PC-3 (cell line): ENCODE data around the gene STRBP. TPM values are rescaled to one million over a fixed set of nuclear protein-coding genes. Genes with fewer than 3 reads are reported as not detected.

Source experiments
- ATAC-seq: fragments of 200-7000 bp; cut with Tn5 transposase; 2 replicates; pipeline ENCODE4 v1.9.1; 2020; ENCODE audit warnings: mild to moderate bottlenecking, moderate library complexity
- BruUV-seq: library from RNA; stranded (reverse); fragments of 400-500 nt; replicated peaks from 2 replicates; lab custom pipeline; 2021; lab: Mats Ljungman, UMichigan
- CTCF ChIA-PET: fragments of 300-600 bp; sonication (Branson Sonifier 250); formaldehyde crosslinking; loops from one replicate; lab custom pipeline; 2022; ENCODE audit warnings: antibody characterized with exemption; lab: Charles Lee
- POLR2A ChIA-PET: fragments of 300-600 bp; sonication (Branson Sonifier 250); formaldehyde crosslinking; loops from one replicate; lab custom pipeline; 2022; ENCODE audit warnings: antibody characterized with exemption; ENCODE audit not compliant: unreplicated experiment; lab: Charles Lee
- DNase-seq: peaks from one replicate; pipeline ENCODE4 v3.0.0-alpha.2; 2015
- H2AFZ ChIP-seq: fragments of 300-600 bp; sonication (generic); 2 replicates; pipeline ENCODE4 v1.6.0; 2016; ENCODE audit warnings: antibody characterized with exemption, low read length
- H3F3A ChIP-seq: fragments of 300-600 bp; sonication (generic); one replicate; pipeline ENCODE4 v1.6.0; 2017; ENCODE audit warnings: antibody characterized with exemption, low read length, control low read depth, mild to moderate bottlenecking; ENCODE audit not compliant: unreplicated experiment
- H3K27ac ChIP-seq: fragments of 300-600 bp; sonication (generic); 2 replicates; pipeline ENCODE4 v1.5.1; 2016; ENCODE audit warnings: mild to moderate bottlenecking, low read length
- H3K27me3 ChIP-seq: fragments of 300-600 bp; sonication (generic); 2 replicates; pipeline ENCODE4 v1.6.1; 2016; ENCODE audit warnings: low read length, mixed read lengths
- H3K36me3 ChIP-seq: fragments of 300-600 bp; sonication (generic); 2 replicates; pipeline ENCODE4 v1.6.1; 2016; ENCODE audit warnings: low read depth, mixed run types, low read length, mixed read lengths
- H3K4me1 ChIP-seq: fragments of 300-600 bp; sonication (generic); 2 replicates; pipeline ENCODE4 v1.5.1; 2016; ENCODE audit warnings: low read length; ENCODE audit not compliant: insufficient read depth
- H3K4me2 ChIP-seq: fragments of 300-600 bp; sonication (generic); 2 replicates; pipeline ENCODE4 v1.6.0; 2016; ENCODE audit warnings: low read length
- H3K4me3 ChIP-seq: fragments of 300-600 bp; sonication (generic); 2 replicates; pipeline ENCODE4 v1.5.1; 2016; ENCODE audit warnings: mild to moderate bottlenecking, low read length, mixed read lengths
- H3K79me2 ChIP-seq: fragments of 300-600 bp; sonication (generic); 2 replicates; pipeline ENCODE4 v1.6.1; 2017; ENCODE audit warnings: low read length, mixed read lengths
- H3K9ac ChIP-seq: fragments of 300-600 bp; sonication (generic); 2 replicates; pipeline ENCODE4 v1.6.0; 2016; ENCODE audit warnings: mild to moderate bottlenecking, low read length
- H3K9me2 ChIP-seq: fragments of 300-600 bp; sonication (generic); replicated peaks from 2 replicates; pipeline ENCODE4 v1.6.1; 2016; ENCODE audit warnings: mixed run types, low read length, mixed read lengths
- H3K9me3 ChIP-seq: fragments of 300-600 bp; sonication (generic); 2 replicates; pipeline ENCODE4 v1.6.1; 2016; ENCODE audit warnings: low read length, mixed read lengths
- H4K20me1 ChIP-seq: fragments of 300-600 bp; sonication (generic); 2 replicates; pipeline ENCODE4 v1.6.1; 2016; ENCODE audit warnings: low read length, mixed read lengths
- CTCF ChIP-seq: fragments of 300-600 bp; sonication (generic); conservative IDR thresholded peaks from 2 replicates; pipeline ENCODE4 v1.5.1; 2017; ENCODE audit warnings: antibody characterized with exemption, low read depth, mild to moderate bottlenecking, low read length
- EZH2 ChIP-seq: fragments of 300-600 bp; sonication (generic); IDR thresholded peaks from one replicate; pipeline ENCODE4 v1.6.1; 2017; ENCODE audit warnings: antibody characterized with exemption, mild to moderate bottlenecking, low read length; ENCODE audit not compliant: unreplicated experiment
- EZH2phosphoT487 ChIP-seq: fragments of 300-600 bp; sonication (generic); IDR thresholded peaks from 2 replicates; pipeline ENCODE4 v1.6.1; 2018; ENCODE audit warnings: mild to moderate bottlenecking, antibody characterized with exemption, low read length, borderline replicate concordance
- intact Hi-C: fragments of 100-400 bp; cut with micrococcal nuclease; formaldehyde crosslinking; loops from 2 replicates; pipeline ENCODE4 v1.9.0; 2023
- total RNA-seq: library from RNA; depleted of rRNA; stranded (reverse); fragments of >200 nt; gene quantifications from 2 replicates; pipeline ENCODE4 v1.2.3, GENCODE V29; 2014

STRBP gene
- total RNA-seq, 1 experiment from 2014 or later, result 19.2 TPM

DNA sequence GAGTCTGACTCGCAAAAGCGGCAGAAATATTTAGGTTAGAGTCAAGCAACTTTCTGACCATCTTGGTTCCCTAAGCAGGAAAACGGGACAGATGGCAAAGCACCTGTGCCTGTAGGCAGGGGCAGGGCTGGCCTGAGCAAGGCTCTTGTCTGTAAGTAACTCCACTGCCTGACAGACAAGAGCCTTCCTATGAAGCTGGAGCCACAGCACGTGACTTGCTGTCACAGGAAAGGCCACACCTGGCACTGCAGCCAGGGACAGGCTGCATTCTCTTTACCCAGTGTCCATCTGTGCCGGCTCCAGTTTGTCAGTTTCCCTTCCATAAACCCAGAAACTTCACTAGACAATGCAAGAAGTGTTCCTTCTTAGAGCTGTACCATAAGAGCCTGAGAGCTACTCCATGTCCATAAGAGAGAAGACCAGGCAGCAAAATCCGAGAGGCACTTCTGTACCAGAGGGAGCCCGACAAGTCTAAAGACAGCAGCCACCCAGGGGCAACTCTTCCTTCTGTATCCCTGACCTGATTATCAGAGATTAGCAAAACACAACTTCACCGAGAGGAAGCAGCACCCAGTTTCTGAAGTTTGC is 156.9 kb downstream of the STRBP start:
- DNase-seq (no peak), ATAC-seq (no peak)
- Histone ChIP-seq H2AFZ (no peak overlapping the region), H3K9me2 (no peaks in the 10 kb centered on the region), H3K27me3 (no peaks in the 10 kb centered on the region), H3K4me1 (no peaks in the 10 kb centered on the region), H3K4me3 (no peak overlapping the region), H3F3A (no peaks in the 10 kb centered on the region), H3K27ac (no peak overlapping the region), H3K9ac (no peak overlapping the region), H3K79me2 (no peaks in the 10 kb centered on the region), H3K9me3 (no peaks in the 10 kb centered on the region), H4K20me1 (no peaks in the 10 kb centered on the region), H3K4me2 (no peak overlapping the region), H3K36me3 (no peaks in the 10 kb centered on the region)
- ChIA-PET POLR2A (no interaction called here), CTCF (interaction anchor here (0.7 kb wide), 1 partner anchor 14 kb away, joined by 4 read pairs; no protein-coding TSS in a partner anchor)
- intact Hi-C loops, result no loop called here
- BruUV-seq, result no TSS peak
- no peak for TF ChIP-seq CTCF
- no peak for TF ChIP-seq EZH2
- TF ChIP-seq EZH2phosphoT487, result no peak

- Histone ChIP-seq H3K27me3 (no peaks in the 10 kb centered on the region), H3K9me2 (no peaks in the 10 kb centered on the region), H3K4me3 (no peak overlapping the region), H3K9me3 (no peaks in the 10 kb centered on the region), H3K27ac (no peak overlapping the region), H4K20me1 (no peaks in the 10 kb centered on the region), H2AFZ (no peak overlapping the region), H3K79me2 (no peaks in the 10 kb centered on the region), H3F3A (no peaks in the 10 kb centered on the region), H3K4me1 (no peaks in the 10 kb centered on the region), H3K36me3 (no peaks in the 10 kb centered on the region), H3K4me2 (no peak overlapping the region), H3K9ac (no peak overlapping the region)
- TF ChIP-seq EZH2 (no peak), CTCF (no peak)
- intact Hi-C loops, result loop anchor here (5.0 kb wide), 1 partner anchor 243 kb away; no protein-coding TSS in a partner anchor
- CTCF ChIA-PET, result no interaction called here
- ATAC-seq (no peak), DNase-seq (no peak)
- POLR2A ChIA-PET, result no interaction called here
- BruUV-seq, result no TSS peak
These were observed 158.7 kb downstream of the STRBP start for GRCh38 chr9:123109540-123110279.

- no peaks in the 10 kb centered on the region for H3K79me2 ChIP-seq
- ATAC-seq (no peak), DNase-seq (no peak)
- H3K9me2 ChIP-seq, result no peaks in the 10 kb centered on the region
- H3K9me3 ChIP-seq, result no peaks in the 10 kb centered on the region
- H2AFZ ChIP-seq, result no peak overlapping the region
- H3K4me1 ChIP-seq, result no peaks in the 10 kb centered on the region
- intact Hi-C loops, result loop anchor here (5.0 kb wide), 1 partner anchor 243 kb away; no protein-coding TSS in a partner anchor
- BruUV-seq, result no TSS peak
- H3K27me3 ChIP-seq, result no peaks in the 10 kb centered on the region
- no peak overlapping the region for H3K27ac ChIP-seq
- no peaks in the 10 kb centered on the region for H3K36me3 ChIP-seq
- no peak overlapping the region for H3K4me3 ChIP-seq
- ChIA-PET POLR2A (no interaction called here), CTCF (no interaction called here)
- H3F3A ChIP-seq, result no peaks in the 10 kb centered on the region
- no peak for TF ChIP-seq CTCF
- no peak for TF ChIP-seq EZH2phosphoT487
- no peak for TF ChIP-seq EZH2
- no peak overlapping the region for H3K9ac ChIP-seq
- no peaks in the 10 kb centered on the region for H4K20me1 ChIP-seq
- H3K4me2 ChIP-seq, result no peak overlapping the region
These were observed 159.4 kb downstream of the STRBP start for GRCh38 chr9:123108976-123109375.
